ENCODE measurements around the gene FKBP5. TPM values are rescaled to one million over a fixed set of nuclear protein-coding genes. Genes with fewer than 3 reads are reported as not detected.

FKBP5 gene
- total RNA-seq, 2 experiments from 2014 or later: 42.5 to 79.1 TPM

- POLR2A ChIA-PET: interaction anchor here (0.6 kb wide), 1 partner anchor 272 kb away, joined by 3 read pairs; no protein-coding TSS in a partner anchor
- Histone ChIP-seq H3K79me2 (ENCODE audit: insufficient read depth, low read depth, low read length) (no peaks in the 10 kb centered on the region), H3K36me3 (ENCODE audit: insufficient read depth, low read length) (no peaks in the 10 kb centered on the region), H3K9me2 (ENCODE audit: insufficient read depth, low read length) (no peaks in the 10 kb centered on the region), H3K4me2 (ENCODE audit: low read length) (no peak overlapping the region), H3K9me3 (ENCODE audit: low read length) (peaks cover 10% of the 10 kb centered on the region; the same call in 1 of the 2 replicates), H3K4me3 (ENCODE audit: low read depth, low read length, poor library complexity, severe bottlenecking) (no peak overlapping the region), H2AFZ (ENCODE audit: low read length) (no peak overlapping the region), H4K20me1 (ENCODE audit: insufficient read depth, low read length) (no peaks in the 10 kb centered on the region), H3K27ac (ENCODE audit: low read depth, low read length, poor library complexity, severe bottlenecking) (no peak overlapping the region), H3K4me1 (ENCODE audit: insufficient read depth, low read length, poor library complexity, severe bottlenecking) (no peaks in the 10 kb centered on the region)
- DNase-seq (ENCODE audit: low spot score): no peak
- intact Hi-C loops (cut with micrococcal nuclease; ENCODE audit: unreplicated experiment): no loop called here
- no TSS peak for BruUV-seq (replicated peaks)
- TF ChIP-seq EZH2phosphoT487 (IDR thresholded peaks at IDR 0.05; ENCODE audit: borderline replicate concordance, low read depth, low read length): no peak
- TF ChIP-seq CTCF (conservative IDR thresholded peaks at IDR 0.05; ENCODE audit: low read length): no peak
- CTCF ChIA-PET (ENCODE audit: unreplicated experiment): no interaction called here
Measured at GRCh38 chr6:35554811-35555210, 133.9 kb downstream of the FKBP5 start.

- Histone ChIP-seq H2AFZ (ENCODE audit: low read length) (no peak overlapping the region), H3K79me2 (ENCODE audit: insufficient read depth, low read depth, low read length) (no peaks in the 10 kb centered on the region)
- no TSS peak for BruUV-seq (replicated peaks)
Measured at GRCh38 chr6:35553315-35553714, 135.4 kb downstream of the FKBP5 start.

More at GRCh38 chr6:35553315-35553714, 135.4 kb downstream of the FKBP5 start:
- H3K4me1 ChIP-seq (ENCODE audit: insufficient read depth, low read length, poor library complexity, severe bottlenecking): no peaks in the 10 kb centered on the region
- ChIA-PET POLR2A (interaction anchor here (0.6 kb wide), 1 partner anchor 50 kb away, joined by 3 read pairs; no protein-coding TSS in a partner anchor), CTCF (ENCODE audit: unreplicated experiment) (interaction anchor here (0.5 kb wide), 1 partner anchor 76 kb away, joined by 8 read pairs; no protein-coding TSS in a partner anchor)
- no peak for DNase-seq (ENCODE audit: low spot score)
- no peak overlapping the region for H3K4me3 ChIP-seq (ENCODE audit: low read depth, low read length, poor library complexity, severe bottlenecking)
- no peak overlapping the region for H3K4me2 ChIP-seq (ENCODE audit: low read length)
- H3K27ac ChIP-seq (ENCODE audit: low read depth, low read length, poor library complexity, severe bottlenecking): no peak overlapping the region
- no peaks in the 10 kb centered on the region for H3K36me3 ChIP-seq (ENCODE audit: insufficient read depth, low read length)
- no peaks in the 10 kb centered on the region for H4K20me1 ChIP-seq (ENCODE audit: insufficient read depth, low read length)
- H3K9me2 ChIP-seq (ENCODE audit: insufficient read depth, low read length): no peaks in the 10 kb centered on the region
- TF ChIP-seq CTCF (conservative IDR thresholded peaks at IDR 0.05; ENCODE audit: low read length) (no peak), EZH2phosphoT487 (IDR thresholded peaks at IDR 0.05; ENCODE audit: borderline replicate concordance, low read depth, low read length) (no peak)
- intact Hi-C loops (cut with micrococcal nuclease; ENCODE audit: unreplicated experiment): no loop called here
- peaks cover 12% of the 10 kb centered on the region; the same call in 1 of the 2 replicates for H3K9me3 ChIP-seq (ENCODE audit: low read length)
